NT2/D1 (cell line): ENCODE measurements around the gene GGACT.

Experiments used
- DNase-seq: peaks from one replicate; pipeline ENCODE4 v3.0.0-alpha.2; 2011; ENCODE audit warnings: low read depth, low spot score
- H3K27me3 ChIP-seq: 2 replicates; pipeline ENCODE4 v1.6.0; 2011; ENCODE audit warnings: mild to moderate bottlenecking; ENCODE audit not compliant: insufficient read length, insufficient read depth
- H3K36me3 ChIP-seq: 2 replicates; pipeline ENCODE4 v1.6.1; 2011; ENCODE audit warnings: mild to moderate bottlenecking, low read length, mixed read lengths; ENCODE audit not compliant: insufficient read depth, insufficient read length
- H3K4me1 ChIP-seq: 2 replicates; pipeline ENCODE4 v1.5.1; 2011; ENCODE audit not compliant: insufficient read depth, insufficient read length
- H3K4me3 ChIP-seq: 2 replicates; pipeline ENCODE4 v1.5.1; 2011; ENCODE audit warnings: low read depth; ENCODE audit not compliant: insufficient read length
- H3K9ac ChIP-seq: 2 replicates; pipeline ENCODE4 v1.6.0; 2011; ENCODE audit warnings: low read depth; ENCODE audit not compliant: insufficient read length
- H3K9me3 ChIP-seq: 2 replicates; pipeline ENCODE4 v1.5.1; 2011; ENCODE audit warnings: mild to moderate bottlenecking, low read length; ENCODE audit not compliant: insufficient read depth
- SUZ12 ChIP-seq: IDR thresholded peaks from 2 replicates; pipeline ENCODE4 v1.6.1; 2011; ENCODE audit not compliant: insufficient read length, insufficient read depth; ENCODE audit errors: extremely low read depth
- YY1 ChIP-seq: IDR thresholded peaks from 2 replicates; pipeline ENCODE4 v1.6.1; 2011; ENCODE audit not compliant: insufficient read length, insufficient read depth
- ZNF274 ChIP-seq: IDR thresholded peaks from 2 replicates; pipeline ENCODE4 v1.6.1; 2011; ENCODE audit warnings: mild to moderate bottlenecking, low read depth, low read length

The GGACT gene

GRCh38 chr13:100512422-100512821 lies 76.2 kb downstream of the GGACT start:
- Histone ChIP-seq H3K9me3 (no peaks in the 10 kb centered on the region), H3K9ac (no peak overlapping the region), H3K4me1 (peaks cover 5% of the 10 kb centered on the region), H3K36me3 (no peaks in the 10 kb centered on the region), H3K4me3 (no peak overlapping the region), H3K27me3 (peaks cover 57% of the 10 kb centered on the region)
- DNase-seq: no peak
- TF ChIP-seq YY1 (no peak), SUZ12 (no peak), ZNF274 (no peak)

GRCh38 chr13:100511466-100511865 lies 77.1 kb downstream of the GGACT start:
- peaks cover 66% of the 10 kb centered on the region for H3K27me3 ChIP-seq
- H3K4me3 ChIP-seq: no peak overlapping the region
- DNase-seq: no peak
- no peak overlapping the region for H3K9ac ChIP-seq
- no peaks in the 10 kb centered on the region for H3K36me3 ChIP-seq
- no peak for TF ChIP-seq SUZ12
- H3K4me1 ChIP-seq: peaks cover 5% of the 10 kb centered on the region
- no peaks in the 10 kb centered on the region for H3K9me3 ChIP-seq

GRCh38 chr13:100510208-100510957 lies 78.2 kb downstream of the GGACT start:
- Histone ChIP-seq H3K27me3 (peaks cover 69% of the 10 kb centered on the region), H3K9ac (peak overlapping the region; percentile 17), H3K4me1 (peaks cover 5% of the 10 kb centered on the region), H3K36me3 (no peaks in the 10 kb centered on the region), H3K4me3 (no peak overlapping the region), H3K9me3 (no peaks in the 10 kb centered on the region)
- TF ChIP-seq ZNF274: no peak
- TF ChIP-seq SUZ12: no peak
- no peak for TF ChIP-seq YY1
- DNase-seq: peak; percentile 86

GRCh38 chr13:100508996-100509395 lies 79.6 kb downstream of the GGACT start:
- DNase-seq: no peak
- no peak overlapping the region for H3K4me3 ChIP-seq

GRCh38 chr13:100508455-100508854 lies 80.1 kb downstream of the GGACT start:
- Histone ChIP-seq H3K9ac (no peak overlapping the region), H3K4me3 (no peak overlapping the region), H3K9me3 (no peaks in the 10 kb centered on the region), H3K36me3 (no peaks in the 10 kb centered on the region), H3K27me3 (peaks cover 57% of the 10 kb centered on the region), H3K4me1 (peaks cover 5% of the 10 kb centered on the region)
- no peak for DNase-seq
- TF ChIP-seq SUZ12 (no peak), YY1 (no peak), ZNF274 (no peak)

More at GRCh38 chr13:100508996-100509395, 79.6 kb downstream of the GGACT start:
- TF ChIP-seq SUZ12 (no peak), ZNF274 (no peak), YY1 (no peak)
- H3K27me3 ChIP-seq: peaks cover 62% of the 10 kb centered on the region
- no peaks in the 10 kb centered on the region for H3K36me3 ChIP-seq
- no peaks in the 10 kb centered on the region for H3K9me3 ChIP-seq
- H3K4me1 ChIP-seq: peaks cover 5% of the 10 kb centered on the region
- no peak overlapping the region for H3K9ac ChIP-seq

- Histone ChIP-seq H3K36me3 (no peaks in the 10 kb centered on the region), H3K27me3 (peaks cover 40% of the 10 kb centered on the region), H3K9me3 (no peaks in the 10 kb centered on the region), H3K4me1 (peaks cover 5% of the 10 kb centered on the region), H3K9ac (no peak overlapping the region), H3K4me3 (no peak overlapping the region)
- TF ChIP-seq ZNF274 (no peak), SUZ12 (no peak), YY1 (no peak)
- DNase-seq: no peak
These were observed 81.8 kb downstream of the GGACT start for GRCh38 chr13:100506600-100507422.

- no peaks in the 10 kb centered on the region for H3K9me3 ChIP-seq
- H3K9ac ChIP-seq: no peak overlapping the region
- peaks cover 3% of the 10 kb centered on the region for H3K4me1 ChIP-seq
- H3K27me3 ChIP-seq: peaks cover 34% of the 10 kb centered on the region
- no peak for TF ChIP-seq ZNF274
- no peak for TF ChIP-seq SUZ12
- no peak for TF ChIP-seq YY1
- DNase-seq: no peak
- H3K36me3 ChIP-seq: no peaks in the 10 kb centered on the region
- no peak overlapping the region for H3K4me3 ChIP-seq
These were observed 82.4 kb downstream of the GGACT start for GRCh38 chr13:100506154-100506553.
